ENCODE results near the gene OR6K2. TPM values are rescaled to one million over a fixed set of nuclear protein-coding genes. Genes with fewer than 3 reads are reported as not detected.

The OR6K2 gene
- total RNA-seq, 2 donors from 2014 or later = not detected

DNA sequence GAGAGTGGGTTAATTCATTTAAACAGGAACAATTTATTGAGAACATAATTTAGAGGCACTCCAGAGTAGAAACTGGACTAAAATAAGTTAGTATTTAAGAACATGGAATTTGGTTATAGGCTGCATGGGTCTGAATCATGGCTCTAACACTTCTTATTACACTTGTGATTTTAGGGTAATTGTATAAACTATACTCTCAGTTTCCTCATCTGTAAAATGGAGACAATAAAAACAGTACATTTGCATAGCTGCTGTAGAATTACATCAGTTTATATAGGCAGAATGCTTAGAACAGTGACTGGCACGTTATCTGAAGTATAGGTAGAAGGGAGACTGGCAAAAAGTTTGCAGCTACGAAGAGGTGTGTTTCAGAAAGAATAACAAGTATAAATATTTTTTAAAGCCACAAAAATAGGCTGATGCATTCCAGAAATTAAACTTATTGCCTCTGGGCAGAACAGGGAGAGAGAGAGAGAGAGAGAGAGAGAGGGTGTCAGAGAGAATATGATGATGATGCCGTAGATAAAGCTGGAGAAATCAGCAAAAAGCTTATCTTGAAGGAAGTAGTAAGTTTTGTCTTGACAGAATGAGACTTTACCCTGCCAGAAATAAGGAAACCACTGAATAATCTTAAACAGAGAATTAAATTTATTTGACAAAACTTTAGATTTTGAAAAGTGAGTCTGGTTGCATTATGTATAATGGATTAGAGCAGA lies 28.2 kb upstream of the OR6K2 start:
- Histone ChIP-seq H3K4me3 (no peak overlapping the region), H3K9ac (ENCODE audit: low read depth in 2 of 2, low read length in 2 of 2) (no peak overlapping the region), H3K27ac (no peak overlapping the region), H3K27me3 (no peaks in the 10 kb centered on the region), H3K36me3 (no peaks in the 10 kb centered on the region), H3K9me3 (no peaks in the 10 kb centered on the region), H3K4me1 (no peaks in the 10 kb centered on the region)
- intact Hi-C loops (cut with DNase I) = no loop called here
- no peak for DNase-seq
- TF ChIP-seq, protein P1, sequence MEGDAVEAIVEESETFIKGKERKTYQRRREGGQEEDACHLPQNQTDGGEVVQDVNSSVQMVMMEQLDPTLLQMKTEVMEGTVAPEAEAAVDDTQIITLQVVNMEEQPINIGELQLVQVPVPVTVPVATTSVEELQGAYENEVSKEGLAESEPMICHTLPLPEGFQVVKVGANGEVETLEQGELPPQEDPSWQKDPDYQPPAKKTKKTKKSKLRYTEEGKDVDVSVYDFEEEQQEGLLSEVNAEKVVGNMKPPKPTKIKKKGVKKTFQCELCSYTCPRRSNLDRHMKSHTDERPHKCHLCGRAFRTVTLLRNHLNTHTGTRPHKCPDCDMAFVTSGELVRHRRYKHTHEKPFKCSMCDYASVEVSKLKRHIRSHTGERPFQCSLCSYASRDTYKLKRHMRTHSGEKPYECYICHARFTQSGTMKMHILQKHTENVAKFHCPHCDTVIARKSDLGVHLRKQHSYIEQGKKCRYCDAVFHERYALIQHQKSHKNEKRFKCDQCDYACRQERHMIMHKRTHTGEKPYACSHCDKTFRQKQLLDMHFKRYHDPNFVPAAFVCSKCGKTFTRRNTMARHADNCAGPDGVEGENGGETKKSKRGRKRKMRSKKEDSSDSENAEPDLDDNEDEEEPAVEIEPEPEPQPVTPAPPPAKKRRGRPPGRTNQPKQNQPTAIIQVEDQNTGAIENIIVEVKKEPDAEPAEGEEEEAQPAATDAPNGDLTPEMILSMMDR (IDR thresholded peaks at IDR 0.05) = no peak

DNA sequence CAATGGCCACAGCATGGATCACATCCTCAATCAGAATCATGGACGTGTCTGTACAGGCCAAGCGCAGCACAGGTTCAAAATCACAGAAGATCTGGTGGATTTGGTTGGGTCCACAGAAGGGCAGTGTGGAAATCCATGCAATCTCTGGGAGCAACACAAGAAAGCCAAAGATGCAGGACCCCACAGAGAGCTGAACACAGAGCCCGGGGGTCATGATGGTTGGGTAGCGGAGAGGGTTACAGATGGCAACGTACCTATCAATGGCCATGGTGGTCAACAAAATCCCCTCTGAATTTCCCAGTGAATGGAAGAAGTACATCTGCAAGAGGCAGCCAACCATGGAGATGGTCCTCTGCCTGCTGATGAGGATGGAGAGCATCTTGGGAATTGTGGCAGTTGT lies 24.0 kb upstream of the OR6K2 start:
- H3K27ac ChIP-seq = no peak overlapping the region
- no peaks in the 10 kb centered on the region for H3K4me1 ChIP-seq
- no peaks in the 10 kb centered on the region for H3K36me3 ChIP-seq
- H3K9ac ChIP-seq (ENCODE audit: low read depth in 2 of 2, low read length in 2 of 2) = no peak overlapping the region
- H3K27me3 ChIP-seq = no peaks in the 10 kb centered on the region
- TF ChIP-seq, protein P1 (IDR thresholded peaks at IDR 0.05) = no peak
- H3K9me3 ChIP-seq = no peaks in the 10 kb centered on the region
- H3K4me3 ChIP-seq = no peak overlapping the region
- intact Hi-C loops (cut with DNase I) = no loop called here
- no peak for DNase-seq

DNA sequence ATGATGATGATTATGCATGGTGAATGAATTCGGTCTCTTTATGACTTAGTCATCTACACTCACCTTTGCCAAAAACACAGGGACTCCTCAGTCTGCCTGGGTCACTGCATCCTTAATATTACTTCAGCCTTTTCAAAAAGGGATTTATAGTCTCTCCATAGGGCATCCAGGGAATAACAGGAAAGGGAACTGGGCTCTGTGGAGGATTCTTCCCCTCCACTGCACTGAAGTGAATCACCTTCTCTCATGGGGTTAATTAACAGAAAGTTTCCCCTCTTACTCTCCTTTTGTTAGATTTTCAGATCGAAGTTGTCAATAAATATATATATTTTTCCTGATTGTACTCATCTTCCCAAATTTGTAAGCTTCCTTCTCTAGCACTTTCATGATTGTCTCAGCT lies 20.2 kb upstream of the OR6K2 start, which contains the start of gene OR6K3:
OR6K3 (minus strand) TSS at position 101 of the 400 bp plus-strand sequence. CDS start 2,605 bp downstream, outside the sequence.
- intact Hi-C loops (cut with DNase I) = no loop called here
- Histone ChIP-seq H3K4me1 (no peaks in the 10 kb centered on the region), H3K9me3 (no peaks in the 10 kb centered on the region), H3K9ac (ENCODE audit: low read depth in 2 of 2, low read length in 2 of 2) (no peak within 1 kb of the TSS), H3K27ac (no peak within 1 kb of the TSS), H3K27me3 (no peaks in the 10 kb centered on the region), H3K36me3 (no peaks in the 10 kb centered on the region), H3K4me3 (no peak within 1 kb of the TSS)
- no peak for DNase-seq
- TF ChIP-seq, protein P1 (IDR thresholded peaks at IDR 0.05) = no peak

DNA sequence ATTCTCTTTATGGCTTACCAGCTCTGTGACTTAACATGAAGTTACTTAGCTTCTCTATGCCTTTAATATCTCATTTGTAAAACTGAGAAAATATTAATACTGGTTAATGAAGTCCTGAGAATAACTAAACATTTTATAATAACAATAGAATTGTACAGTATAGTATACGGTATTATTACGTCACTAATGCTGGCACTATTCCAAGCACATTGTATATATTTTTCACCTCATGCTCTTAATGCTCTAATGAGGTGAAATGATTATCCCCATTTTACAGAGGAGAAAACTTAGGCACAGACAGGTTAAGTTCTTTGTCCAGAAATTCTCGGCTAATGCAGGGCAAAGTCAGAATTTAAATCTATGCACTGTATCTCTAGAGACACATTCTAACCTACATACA lies 19.2 kb upstream of the OR6K2 start:
- H3K4me1 ChIP-seq = no peaks in the 10 kb centered on the region
- no peaks in the 10 kb centered on the region for H3K27me3 ChIP-seq
- TF ChIP-seq, protein P1 (IDR thresholded peaks at IDR 0.05) = no peak
- H3K9ac ChIP-seq (ENCODE audit: low read depth in 2 of 2, low read length in 2 of 2) = no peak overlapping the region
- intact Hi-C loops (cut with DNase I) = no loop called here
- no peak for DNase-seq
- no peak overlapping the region for H3K4me3 ChIP-seq
- no peaks in the 10 kb centered on the region for H3K9me3 ChIP-seq
- no peak overlapping the region for H3K27ac ChIP-seq
- no peaks in the 10 kb centered on the region for H3K36me3 ChIP-seq

DNA sequence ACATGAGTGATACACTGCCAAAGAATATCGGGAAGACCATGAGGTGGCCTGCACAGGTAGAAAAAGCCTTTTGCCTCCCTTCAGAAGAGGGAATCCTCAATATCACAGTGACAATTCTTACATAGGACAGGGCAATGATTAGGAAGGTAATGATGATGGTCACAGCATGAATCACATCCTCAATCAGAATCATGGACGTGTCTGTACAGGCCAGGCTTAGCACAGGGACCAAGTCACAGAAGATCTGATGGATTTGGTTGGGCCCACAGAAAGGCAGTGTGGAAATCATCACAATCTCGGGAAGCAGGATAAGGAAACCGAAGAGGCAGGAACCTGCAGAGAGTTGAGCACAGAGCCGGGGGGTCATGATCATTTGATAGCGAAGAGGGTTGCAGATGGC lies 16.9 kb upstream of the OR6K2 start:
- intact Hi-C loops (cut with DNase I) = no loop called here
- Histone ChIP-seq H3K4me1 (no peaks in the 10 kb centered on the region), H3K9ac (ENCODE audit: low read depth in 2 of 2, low read length in 2 of 2) (no peak overlapping the region), H3K36me3 (no peaks in the 10 kb centered on the region), H3K27ac (no peak overlapping the region), H3K27me3 (no peaks in the 10 kb centered on the region), H3K4me3 (no peak overlapping the region), H3K9me3 (no peaks in the 10 kb centered on the region)
- TF ChIP-seq, protein P1 (IDR thresholded peaks at IDR 0.05) = no peak
- no peak for DNase-seq

All from colonic mucosa (tissue), 4 donors.